GM23248 (cell line): ENCODE data around the gene DNAJC25.

Source experiments
- EZH2 ChIP-seq: fragments of 200-600 bp; sonication (generic); IDR thresholded peaks from 2 replicates; pipeline ENCODE4 v1.6.1; 2018; ENCODE audit warnings: antibody characterized with exemption, mild to moderate bottlenecking; ENCODE audit not compliant: insufficient read depth, poor library complexity, severe bottlenecking
- EZH2phosphoT487 ChIP-seq: fragments of 200-600 bp; sonication (generic); IDR thresholded peaks from 2 replicates; pipeline ENCODE4 v1.6.1; 2018; ENCODE audit warnings: antibody characterized with exemption, moderate library complexity, mild to moderate bottlenecking, low read depth; ENCODE audit not compliant: insufficient read depth

DNA sequence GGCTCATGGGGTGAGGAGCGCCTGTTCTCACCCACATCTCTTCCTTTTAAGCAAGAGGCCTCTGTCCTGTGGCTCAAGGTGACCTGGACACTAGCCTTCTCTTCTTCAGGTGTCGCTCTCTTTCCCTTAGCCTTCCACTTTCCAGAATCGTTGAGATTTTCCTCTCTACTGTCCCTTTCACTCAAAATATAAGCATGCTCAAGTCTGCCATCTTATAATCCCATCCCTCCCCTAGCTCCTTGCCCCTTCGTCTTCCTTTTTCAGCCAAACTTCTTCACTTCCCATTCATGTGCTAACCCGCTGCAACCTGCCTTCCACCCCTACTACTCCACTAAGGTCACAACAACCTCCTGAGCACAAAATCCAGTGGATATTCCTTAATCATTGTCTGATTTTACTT, 44.8 kb upstream of the DNAJC25 start:
- no peak for TF ChIP-seq EZH2
- no peak for TF ChIP-seq EZH2phosphoT487
